ENCODE data around the gene GPC3.

DNA sequence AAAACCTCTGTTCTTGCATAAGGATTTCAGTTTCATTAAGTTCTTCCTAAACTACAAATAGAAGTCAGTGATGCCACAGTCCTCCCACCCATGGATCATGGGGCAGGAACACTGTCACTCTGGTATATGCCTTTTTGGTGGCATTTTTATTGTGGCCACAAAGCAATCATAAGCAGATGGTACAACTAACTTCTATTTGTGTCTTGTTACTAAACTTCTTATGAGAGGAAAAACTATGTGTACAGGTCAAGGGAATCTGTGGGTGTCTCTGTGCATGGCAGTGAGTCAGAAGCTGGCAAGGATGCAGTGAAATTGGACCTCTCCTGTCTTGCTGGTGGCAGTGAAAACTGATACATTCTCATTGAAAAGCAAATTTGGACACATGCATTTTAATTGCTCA lies 325.1 kb downstream of the GPC3 start:
- TF ChIP-seq ZNF384 (IDR thresholded peaks at IDR 0.05) (no peak), BHLHE40 (IDR thresholded peaks at IDR 0.05; ENCODE audit: borderline replicate concordance) (no peak), CTBP1 (IDR thresholded peaks at IDR 0.05; ENCODE audit: borderline replicate concordance) (no peak), HDGF (IDR thresholded peaks at IDR 0.05; ENCODE audit: borderline replicate concordance) (no peak), FOXK2 (IDR thresholded peaks at IDR 0.05) (no peak), SUZ12 (IDR thresholded peaks at IDR 0.05) (no peak), L3MBTL2 (conservative IDR thresholded peaks at IDR 0.05) (no peak), SP1 (IDR thresholded peaks at IDR 0.05) (no peak), FOXM1 (IDR thresholded peaks at IDR 0.05; ENCODE audit: borderline replicate concordance) (no peak), NFRKB (IDR thresholded peaks at IDR 0.05) (no peak), ELF4 (IDR thresholded peaks at IDR 0.05) (no peak), FOXA1 (IDR thresholded peaks at IDR 0.05) (no peak)

Data from HEK293T (cell line).